Fibroblast of peridontal ligament (primary cell): ENCODE results near the gene MFSD12.
A peak's percentile ranks its signal among the peaks of the same experiment; 100 is the strongest.
"Not testable (repeated sequence)": the region's sequence is repeated elsewhere in the genome, so short reads cannot be mapped to it uniquely, and the experiment has no call there.

Experiments
- DNase-seq: peaks from one replicate; pipeline ENCODE4 v3.0.0-alpha.2; 2010; ENCODE audit errors: extremely low read depth

Gene MFSD12

GRCh38 chr19:3522421-3523360 is 34.7 kb downstream of the MFSD12 start:
- DNase-seq = no peak

- DNase-seq = no peak
Measured at GRCh38 chr19:3521104-3521445, 36.3 kb downstream of the MFSD12 start.

GRCh38 chr19:3520166-3521103 is 37.0 kb downstream of the MFSD12 start:
- no peak for DNase-seq

- DNase-seq = no peak
Measured at GRCh38 chr19:3519126-3519525, 38.3 kb downstream of the MFSD12 start.

- DNase-seq = no peak
Measured at GRCh38 chr19:3518659-3519058, 38.7 kb downstream of the MFSD12 start.

- DNase-seq = no peak
Measured at GRCh38 chr19:3518255-3518654, 39.1 kb downstream of the MFSD12 start.

- no peak for DNase-seq
Measured at GRCh38 chr19:3517638-3518037, 39.7 kb downstream of the MFSD12 start.

DNA sequence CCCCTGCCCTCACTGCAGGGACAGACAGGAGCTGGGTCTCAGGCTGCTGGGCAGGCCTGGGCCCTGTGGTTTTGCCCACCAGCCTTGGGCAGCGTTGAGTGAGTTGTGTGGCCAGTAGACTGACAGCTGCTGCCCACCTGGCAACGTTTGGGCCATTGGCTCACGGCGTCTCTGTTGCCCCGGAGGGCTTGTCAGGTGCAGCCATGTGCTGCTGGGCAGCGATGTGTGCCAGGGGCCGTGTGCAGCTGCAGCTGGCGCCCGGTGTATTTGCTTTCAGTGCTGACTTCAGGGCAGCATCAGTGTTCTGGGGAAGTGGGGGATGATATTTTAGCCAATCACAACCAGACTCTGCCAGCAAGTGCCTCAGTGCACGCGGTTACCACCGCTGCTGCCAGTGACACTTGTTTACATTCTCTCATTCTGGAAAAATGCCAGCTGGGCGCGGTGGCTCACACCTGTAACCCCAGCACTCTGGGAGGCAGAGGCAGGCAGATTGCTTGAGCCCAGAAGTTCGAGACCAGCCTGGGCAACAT is 40.6 kb downstream of the MFSD12 start:
- no peak for DNase-seq

DNA sequence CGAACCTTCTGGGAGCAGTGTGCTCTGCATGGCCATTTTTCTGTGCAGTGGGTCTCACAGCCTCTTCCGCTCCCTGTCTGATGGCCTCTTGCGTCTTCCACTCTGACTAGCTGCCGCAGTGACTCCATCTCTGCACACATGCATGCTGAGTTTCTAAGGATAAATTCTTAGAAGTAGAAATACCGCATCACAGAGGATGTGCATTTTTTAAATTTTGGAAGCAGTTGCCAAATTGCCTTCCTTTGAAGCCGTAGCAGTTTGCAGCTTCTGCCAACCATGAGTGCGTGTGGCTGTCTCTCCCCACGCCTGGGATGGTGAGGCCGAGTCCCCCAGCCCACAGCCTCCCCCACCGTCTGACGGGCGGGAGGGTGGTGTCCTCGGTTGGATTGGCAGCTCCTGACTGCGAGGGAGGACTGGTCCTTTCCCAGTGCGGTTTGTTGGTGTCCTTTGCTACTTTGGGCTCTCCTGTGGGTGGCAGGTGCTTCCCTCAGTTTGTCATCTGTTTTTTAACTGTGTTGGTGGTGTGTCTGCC is 41.4 kb downstream of the MFSD12 start:
- DNase-seq = peak; percentile 41

DNA sequence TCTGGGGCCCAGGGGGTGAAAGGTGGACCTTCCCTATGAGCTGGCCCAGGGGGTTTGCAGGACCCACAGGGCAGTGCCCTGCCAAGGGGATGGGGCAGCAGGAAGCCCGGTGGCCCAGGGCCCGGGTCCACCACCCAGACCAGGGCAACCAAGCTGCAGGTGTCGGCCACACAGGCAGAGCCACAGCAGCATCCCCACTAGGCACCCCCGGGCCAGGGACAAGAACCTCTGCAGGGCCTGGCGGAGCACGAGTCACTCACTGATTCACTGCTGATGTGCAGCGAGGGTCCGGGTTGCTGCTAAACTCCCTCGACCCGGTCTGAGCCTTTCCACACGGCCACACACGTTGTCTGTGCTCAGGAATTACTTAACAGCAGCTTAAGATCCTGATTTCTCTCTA is 42.5 kb downstream of the MFSD12 start:
- no peak for DNase-seq

GRCh38 chr19:3513229-3514140 is 43.9 kb downstream of the MFSD12 start:
- no peak for DNase-seq

GRCh38 chr19:3512562-3513228 is 44.7 kb downstream of the MFSD12 start:
- DNase-seq = no peak

DNA sequence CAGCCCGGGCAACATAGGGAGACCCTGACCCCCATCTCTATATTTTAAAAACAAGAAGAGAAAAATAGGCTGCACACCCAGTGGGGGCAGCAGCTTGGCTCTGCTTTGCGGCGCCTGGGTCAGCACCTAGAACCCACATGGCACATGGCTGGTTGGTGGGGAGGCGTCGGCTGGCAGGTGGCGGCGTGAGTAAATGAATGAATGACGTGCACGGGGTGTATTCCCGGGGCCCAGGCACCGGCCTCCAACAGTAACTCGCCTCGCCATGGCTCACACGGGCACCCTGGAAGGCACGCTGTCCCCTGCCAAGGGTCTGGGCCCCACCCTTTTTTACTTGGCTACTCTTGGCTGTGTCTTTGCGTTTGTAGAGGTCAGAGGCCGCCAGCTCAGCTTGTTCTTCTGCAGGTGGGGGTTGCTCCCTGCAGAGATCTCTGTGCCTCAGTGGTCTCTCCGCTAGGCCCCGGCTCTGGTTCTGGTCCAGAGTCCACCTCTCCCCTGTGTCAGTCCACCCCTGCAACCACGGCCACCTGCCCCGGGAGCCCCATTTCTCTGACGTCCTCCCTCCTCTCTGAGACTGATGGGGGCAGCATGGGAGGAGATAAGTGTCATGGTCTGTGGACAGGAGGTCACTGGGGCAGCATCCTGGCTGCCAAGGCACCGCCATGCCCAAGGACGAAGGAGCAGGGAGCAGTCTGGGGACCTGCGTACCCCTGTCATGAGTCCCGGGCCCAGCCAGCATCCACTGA is 45.7 kb downstream of the MFSD12 start:
- DNase-seq = no peak

GRCh38 chr19:3510727-3511126 is 46.7 kb downstream of the MFSD12 start:
- DNase-seq = no peak

DNA sequence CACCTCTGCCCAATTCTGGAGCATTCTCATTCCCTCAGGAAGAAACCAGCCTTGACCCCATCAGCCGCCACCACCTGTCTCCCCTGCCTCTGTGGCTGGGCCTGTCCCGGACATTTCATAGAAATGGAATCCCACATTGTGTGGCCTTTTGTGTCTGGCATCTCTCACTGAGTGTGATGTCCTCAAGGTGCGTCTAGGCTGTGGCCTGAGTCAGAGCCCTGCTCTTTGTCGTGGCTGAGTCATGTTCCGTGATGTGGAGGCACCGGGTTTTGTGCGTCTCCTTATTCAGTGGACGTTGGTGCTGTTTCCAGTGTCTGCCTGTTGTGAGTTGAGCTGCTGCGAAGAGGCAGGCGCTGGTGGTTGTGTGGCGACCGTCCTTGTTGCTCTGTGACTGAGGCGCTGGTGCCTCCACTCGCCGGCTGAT is 47.8 kb downstream of the MFSD12 start:
- DNase-seq = no peak

DNA sequence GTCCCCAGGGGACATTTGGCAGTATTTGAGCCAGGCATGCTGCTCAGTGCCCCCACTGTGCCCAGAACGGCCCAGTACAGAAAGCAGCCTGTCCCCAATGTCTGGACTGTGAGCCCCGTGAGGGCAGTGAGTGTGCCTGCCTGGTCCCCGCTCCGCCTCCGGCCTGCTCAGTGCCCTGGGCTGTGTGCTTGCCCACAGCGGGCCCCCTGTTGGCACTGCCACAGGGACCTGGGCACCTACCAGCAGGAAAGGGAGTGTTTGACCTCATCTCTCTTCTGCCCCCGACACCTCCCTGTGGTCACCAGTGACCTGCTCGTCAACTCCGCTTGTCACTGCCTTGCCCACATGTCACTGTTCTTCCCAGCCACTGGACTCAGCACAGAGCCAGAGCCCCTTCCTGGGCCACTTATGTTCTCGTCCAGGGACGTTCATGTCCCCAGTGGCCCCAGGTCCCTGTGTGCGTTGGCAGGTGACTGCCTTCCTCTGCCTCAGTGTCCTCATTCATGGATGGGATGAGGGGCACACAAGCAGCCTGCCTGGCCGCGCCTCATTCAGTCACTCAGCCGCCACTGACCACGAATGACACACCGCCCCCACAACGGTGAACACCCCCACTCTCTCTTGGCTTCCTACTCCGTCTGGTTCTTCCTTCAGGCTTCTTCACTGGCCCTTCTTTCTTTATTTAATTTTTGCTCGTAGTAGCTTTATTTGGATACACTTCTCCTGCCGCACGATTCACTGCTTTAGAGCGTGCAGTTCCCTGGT is 48.4 kb downstream of the MFSD12 start:
- no peak for DNase-seq

DNA sequence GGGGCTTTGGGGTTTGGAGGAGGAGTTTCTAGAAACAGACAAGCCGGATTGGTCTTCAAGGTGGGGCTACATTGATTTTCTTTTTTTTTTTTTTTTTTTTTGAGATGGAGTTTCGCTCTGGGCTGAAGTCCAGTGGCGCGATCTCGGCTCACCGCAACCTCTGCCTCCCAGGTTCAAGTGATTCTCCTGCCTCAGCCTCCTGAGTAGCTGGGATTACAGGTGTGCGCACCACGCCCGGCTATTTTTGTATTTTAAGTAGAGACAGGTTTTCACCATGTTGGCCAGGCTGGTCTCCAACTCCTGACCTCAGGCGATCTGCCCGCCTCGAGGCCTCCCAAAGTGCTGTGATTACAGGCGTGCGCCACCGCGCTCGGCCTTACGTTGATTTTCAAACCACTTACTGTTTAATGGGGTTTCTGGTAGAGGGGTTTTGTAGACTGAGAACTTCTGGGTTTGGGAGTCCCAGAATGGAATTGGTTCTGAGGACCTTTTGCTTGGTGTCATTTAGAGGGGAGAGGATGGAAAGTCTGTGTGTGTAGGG is 49.2 kb downstream of the MFSD12 start:
- not testable (repeated sequence) for DNase-seq

DNA sequence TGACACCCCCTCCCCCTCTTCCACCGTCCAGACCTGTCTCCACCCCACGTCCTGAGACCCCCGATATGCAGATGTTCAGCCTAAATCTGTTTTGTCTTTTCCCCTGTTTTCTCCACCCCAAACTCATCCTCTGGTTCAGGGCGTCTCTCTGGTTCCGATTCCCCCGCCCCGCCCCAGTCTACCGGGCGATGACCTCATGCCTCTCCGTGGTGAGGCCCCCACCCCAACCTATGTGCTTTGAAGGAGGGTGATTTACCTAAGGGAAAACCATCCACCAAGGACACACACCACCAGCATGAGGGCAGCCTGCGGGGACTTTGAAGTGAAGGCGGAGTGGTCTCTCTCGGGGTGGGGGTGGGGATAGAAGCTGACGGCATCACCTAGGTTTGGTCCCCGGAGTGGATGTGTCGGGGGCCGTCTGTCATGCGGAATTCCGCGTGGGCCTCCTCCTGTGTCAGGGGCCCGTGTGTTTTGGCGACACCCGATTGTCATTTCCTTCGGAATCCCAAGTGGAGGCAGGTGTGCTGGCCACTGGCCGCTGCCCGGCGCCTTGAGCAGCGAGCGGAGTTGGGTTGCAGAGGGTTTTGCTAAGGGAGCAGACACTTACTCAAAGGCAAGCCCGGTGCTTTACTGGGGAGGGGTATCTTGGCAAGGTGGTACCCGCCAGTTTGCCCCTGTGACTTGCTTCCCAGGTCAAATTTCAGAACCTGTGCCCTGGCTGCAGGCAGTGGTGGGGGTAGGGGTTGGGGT is 49.8 kb downstream of the MFSD12 start:
- no peak for DNase-seq
